Stimulated activated naive CD4-positive, alpha-beta T cell (primary cell): ENCODE data around the gene CFAP90.

ENCODE experiments used
- DNase-seq, 6 experiments: peaks; one replicate each; lab custom pipeline; 2025; lab: John Stamatoyannopoulos, UW

CFAP90 gene

DNA sequence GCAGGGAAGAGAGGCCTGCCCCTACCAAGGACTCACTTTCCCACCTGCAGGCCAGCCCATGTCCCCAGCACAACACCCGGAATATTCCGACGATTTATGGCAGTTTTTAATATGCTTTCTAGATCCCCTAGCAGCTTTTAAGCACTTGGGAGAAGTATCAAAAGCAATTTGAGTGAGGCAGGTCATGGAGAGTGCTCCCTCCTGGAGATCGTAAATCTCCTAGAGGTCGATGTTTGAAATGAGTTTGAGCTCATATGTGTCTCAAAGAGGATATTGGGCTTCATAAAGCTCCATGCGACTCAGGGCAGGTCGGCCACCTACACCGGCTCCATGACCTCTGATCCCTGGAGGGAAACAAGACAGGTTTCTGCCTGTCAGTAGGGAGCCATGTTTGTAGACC lies 27.3 kb downstream of the CFAP90 start:
- DNase-seq: no peak

DNA sequence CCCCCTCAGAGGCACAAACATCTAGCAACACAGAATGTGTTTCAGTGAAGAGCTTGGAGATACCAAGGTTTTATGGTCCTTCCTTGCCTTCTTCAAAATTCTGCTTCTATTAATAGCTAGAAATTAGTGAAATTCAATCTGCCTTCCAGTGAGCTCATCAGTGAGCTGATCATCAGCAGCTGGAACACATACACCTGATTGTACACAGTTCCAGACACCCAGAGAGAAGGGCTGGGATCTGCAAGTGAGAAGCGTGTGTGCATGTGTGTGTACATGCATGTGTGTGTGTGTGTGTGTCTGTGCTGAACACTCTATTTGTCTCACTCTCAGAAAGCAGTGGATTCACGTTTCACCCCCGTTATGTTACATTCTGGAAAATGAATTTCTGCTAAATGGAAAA lies 28.5 kb downstream of the CFAP90 start:
- no peak for DNase-seq

DNA sequence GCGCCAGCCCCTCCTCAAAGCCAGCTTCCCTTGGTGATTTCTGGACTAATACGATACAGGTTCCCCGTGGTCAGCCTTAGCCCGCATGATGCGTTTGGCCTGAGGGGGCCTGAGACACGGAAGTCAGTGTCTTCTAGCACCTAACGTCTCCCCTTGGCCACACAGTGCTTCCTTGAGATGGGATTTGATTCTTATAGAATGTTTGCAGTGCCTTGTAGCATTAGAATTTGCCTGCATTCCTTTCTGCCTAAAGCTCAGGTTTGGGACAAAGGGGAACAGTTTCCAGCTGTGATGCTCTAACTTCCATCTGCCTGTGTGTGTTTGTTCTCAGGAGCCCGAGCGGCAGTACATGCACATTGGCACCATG lies 34.4 kb downstream of the CFAP90 start:
- DNase-seq: no peak

DNA sequence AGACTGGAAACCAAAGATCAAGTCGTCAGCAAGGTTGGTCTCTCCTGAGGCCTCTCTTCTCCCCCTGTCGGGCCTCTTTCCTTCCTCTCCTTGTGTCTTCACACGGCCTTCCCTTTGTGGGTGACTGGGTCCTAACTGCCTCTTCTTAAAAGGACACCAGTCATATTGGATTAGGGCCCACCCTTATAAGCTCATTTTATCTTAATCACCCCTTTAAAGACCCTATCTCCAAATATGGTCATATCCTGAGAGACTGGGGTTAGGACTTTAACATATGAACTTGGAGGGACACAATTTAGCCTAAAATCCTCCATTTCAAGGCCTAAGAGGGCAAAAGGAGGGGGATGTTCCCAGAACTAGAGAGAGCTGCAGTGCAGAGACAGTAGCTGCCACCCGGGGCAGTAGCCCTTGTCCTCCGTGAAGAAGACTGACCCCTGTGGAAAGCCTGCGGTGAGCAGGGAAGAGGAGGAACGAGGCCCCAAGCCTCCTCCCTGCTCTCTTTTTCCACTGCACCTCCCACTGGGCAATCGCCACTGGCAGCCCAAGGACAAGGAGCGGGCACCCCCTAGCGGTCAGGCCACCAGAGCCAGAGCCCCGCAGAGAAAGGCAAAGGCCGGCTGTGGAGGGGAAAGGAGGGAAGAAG lies 34.9 kb downstream of the CFAP90 start:
- DNase-seq: peak in 4 of 6 experiments; percentile 12 to 27 (median 19)

DNA sequence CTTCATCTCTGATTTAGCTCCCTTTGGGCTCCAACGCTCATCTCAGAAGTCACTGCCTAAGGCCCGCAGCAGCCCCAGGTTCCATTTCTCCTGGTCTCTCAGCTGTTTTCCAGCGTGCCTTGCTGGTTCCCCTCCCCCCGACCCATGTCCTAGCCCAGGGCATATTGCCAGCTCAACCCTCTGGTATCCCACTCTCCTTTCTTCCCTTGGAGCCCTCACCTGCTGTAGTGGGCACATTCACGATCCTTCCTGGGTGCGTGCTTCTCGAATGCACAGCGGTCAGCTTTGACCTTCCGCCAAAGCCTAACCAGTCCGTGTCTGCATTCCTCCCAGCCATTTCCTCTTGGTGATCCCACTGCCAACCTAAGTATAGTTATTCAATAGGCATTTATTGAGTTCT lies 36.1 kb downstream of the CFAP90 start:
- DNase-seq: no peak

DNA sequence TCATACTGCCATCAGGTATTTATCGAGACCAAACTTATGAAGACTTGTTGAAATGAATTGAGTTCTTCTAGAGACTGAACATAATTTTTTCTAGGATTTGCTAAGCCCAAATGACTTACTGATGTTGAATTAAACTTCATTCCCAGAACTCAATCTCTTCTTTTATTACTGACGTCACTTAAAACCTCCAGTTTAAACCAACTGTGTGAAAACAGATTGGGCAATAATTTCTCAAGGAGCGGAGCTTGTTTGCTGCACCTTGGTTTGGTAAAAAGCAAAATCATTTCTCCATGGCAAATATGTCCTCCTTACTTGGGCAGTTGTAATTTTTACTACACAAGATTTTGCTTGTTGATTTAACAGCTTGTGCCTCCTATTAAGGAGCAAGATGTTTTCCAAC lies 37.4 kb downstream of the CFAP90 start:
- DNase-seq: no peak

DNA sequence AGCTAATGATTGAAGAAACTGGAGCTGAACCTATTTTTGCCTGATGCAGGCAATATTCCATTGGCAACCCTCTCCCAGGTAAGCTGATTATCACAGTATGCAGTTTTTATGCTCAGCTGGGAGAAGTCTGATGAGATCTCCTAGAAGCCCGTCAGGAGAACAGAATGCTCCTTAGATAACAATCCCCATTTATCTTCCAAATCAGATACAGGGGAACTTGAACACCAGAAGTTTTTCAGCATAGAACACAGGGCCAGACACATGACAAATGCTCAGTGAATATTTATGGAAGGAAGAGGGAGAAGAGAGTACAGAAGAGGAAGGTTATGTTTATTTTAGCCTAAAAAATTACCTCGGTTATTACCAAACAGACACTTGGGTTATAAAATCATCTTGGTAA lies 37.9 kb downstream of the CFAP90 start:
- DNase-seq: no peak

DNA sequence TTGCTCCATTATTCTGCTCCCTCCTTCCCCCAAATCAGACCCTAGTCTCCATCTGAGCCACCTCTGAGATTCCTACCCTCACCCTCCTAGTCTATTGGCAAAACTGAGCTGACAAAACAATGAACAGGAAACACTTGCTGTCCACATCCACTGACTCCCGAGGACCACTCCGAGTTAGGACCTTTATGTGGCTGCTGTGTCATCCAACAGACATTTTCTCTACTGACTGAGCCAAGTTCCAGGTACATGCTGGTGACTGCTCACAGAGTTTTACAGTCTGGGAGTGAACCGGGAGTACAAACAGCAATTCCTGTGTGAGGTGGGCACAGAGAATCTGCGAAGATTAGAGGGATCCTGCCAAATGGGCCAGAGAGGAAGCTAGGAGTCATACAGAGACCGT lies 39.2 kb downstream of the CFAP90 start:
- no peak for DNase-seq

DNA sequence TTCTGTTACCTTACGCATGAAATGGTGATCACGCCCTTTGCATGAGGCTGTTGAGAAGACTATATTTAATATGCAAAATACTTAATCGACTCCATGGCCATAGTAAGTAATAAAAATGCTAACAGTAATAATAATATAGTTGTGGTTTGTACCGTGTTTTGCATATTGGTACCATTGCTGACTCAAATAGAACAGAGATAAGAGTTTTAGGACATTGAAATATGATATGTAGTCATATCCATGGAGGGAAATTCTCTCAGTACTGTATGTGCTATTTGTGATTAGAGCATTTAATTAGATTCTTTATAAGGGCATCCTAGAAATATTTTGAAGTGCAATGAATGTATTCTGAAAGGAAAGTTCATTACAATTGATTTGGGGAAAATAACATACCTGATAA lies 41.9 kb downstream of the CFAP90 start:
- DNase-seq: no peak

DNA sequence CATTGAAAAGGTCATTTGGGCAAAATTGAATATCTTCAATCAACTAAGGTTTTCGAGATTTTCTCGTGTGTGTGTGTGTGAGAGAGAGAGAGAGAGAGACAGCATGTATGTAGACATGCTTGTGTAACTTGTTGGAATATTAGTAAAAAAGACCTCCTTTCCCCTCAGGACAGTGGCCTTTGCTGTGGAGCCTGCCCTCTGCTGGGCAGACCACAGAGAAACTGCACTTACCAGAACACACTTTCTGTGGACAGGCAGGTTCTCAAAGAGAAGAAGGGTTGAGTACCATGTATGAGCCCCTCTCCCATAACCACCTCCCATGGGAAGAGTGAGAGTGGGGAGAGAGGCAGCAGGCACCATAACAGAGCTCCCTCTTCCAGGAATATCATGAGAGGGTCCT lies 45.6 kb downstream of the CFAP90 start:
- DNase-seq: no peak

DNA sequence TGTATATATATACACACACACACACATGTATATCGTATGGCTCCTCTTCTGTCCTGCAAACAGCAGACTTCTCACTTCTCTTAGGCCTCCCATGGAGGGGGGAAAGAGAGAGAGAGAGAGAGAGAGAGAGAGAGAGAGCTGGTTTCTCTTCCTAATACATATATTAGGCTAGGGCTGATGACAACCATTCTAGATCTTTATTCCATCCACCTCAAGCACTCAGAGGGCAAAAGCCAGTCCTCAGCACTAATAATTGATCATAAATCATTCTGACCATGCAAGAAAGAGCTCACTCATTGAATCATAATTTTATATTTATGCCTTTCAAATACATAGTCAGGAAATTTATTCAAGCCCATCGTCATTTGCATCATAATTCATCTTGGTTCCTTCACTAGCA lies 47.0 kb downstream of the CFAP90 start:
- DNase-seq: no peak

DNA sequence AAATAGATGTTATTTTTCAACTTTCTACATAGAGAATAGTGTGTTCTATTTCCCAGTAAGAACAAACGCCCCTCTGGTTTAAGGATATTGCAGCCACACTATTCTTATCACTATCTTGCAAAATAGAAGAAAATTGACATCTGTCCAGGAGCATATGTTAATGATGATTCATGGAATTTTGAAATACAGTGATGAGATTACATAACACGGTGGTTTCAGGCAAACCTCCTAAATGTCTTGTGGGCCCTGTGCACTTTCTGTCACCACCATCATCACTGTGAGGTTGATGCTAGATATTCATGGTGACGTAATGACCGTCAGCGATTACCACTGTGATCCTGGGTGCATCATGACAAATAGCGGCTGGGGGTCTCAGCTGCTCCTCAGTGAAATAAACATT lies 48.1 kb downstream of the CFAP90 start:
- no peak for DNase-seq

DNA sequence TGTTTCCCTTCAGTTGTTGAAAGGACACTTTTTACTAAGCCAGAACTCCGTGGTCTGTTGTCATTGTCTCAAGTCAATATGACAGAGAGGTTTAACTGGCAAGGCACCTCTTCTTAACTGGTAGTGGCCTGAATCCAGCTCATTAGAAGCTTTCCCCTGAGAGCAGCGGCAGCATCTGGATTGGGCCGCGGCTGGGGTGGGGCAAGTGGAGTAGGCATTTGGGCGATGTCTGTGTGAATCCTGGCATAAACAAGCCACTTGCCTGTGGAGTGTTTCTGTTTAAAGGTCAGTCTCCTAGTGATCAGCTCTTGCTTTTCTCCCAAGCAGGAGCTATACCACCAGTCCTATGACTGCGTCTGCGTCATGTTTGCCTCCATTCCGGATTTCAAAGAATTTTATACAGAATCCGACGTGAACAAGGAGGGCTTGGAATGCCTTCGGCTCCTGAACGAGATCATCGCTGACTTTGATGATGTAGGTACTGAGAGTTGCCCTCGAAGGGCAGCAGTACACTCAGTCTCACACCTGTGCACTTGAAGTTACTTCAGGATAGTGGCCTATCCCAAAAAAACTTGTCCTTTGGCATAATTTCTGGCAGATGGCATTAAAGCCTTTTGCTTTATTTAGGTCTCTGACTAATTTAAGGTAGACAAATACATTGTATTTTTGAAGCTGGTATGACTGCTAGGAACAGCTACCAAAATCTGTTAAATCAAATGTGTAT lies 48.9 kb downstream of the CFAP90 start:
- no peak for DNase-seq

DNA sequence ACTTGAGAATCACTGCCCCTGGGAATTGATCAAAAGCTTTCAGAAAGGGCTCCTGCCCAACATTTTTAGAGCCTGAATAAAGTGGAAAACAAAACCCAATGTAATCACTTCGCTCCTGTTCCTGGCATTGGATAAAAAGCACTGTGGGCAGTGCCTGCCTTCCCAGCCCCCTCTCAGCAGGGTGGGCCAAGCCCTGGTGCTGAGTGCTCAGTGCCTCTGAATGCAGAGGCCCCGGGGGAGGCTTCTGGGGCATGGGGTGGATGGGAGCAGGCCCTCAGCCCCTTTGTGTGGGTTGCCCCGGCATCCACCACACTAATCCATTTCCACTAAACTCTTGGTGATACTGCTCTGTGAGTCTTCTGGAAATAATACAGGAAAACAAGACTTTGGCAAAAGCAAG lies 55.6 kb downstream of the CFAP90 start:
- DNase-seq: no peak

DNA sequence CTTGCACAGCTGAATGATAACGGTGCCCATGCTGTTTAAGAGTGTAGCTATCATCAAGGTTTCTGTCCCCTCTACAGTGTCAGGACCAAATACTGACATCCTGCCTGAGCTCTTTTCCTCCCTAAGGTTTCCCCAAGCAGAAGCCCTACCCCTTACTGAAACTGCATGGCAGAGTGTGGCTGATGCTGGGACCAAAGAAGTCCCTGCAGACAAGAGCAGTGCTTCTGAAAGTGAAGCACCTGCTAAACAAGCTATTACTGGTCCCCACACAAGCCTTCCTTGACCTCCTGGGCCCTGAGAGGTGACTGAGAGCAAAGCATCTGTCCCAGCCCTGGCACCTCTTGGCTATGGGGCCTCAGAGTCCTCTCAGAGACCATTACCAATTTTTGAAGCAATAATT lies 56.1 kb downstream of the CFAP90 start:
- no peak for DNase-seq

DNA sequence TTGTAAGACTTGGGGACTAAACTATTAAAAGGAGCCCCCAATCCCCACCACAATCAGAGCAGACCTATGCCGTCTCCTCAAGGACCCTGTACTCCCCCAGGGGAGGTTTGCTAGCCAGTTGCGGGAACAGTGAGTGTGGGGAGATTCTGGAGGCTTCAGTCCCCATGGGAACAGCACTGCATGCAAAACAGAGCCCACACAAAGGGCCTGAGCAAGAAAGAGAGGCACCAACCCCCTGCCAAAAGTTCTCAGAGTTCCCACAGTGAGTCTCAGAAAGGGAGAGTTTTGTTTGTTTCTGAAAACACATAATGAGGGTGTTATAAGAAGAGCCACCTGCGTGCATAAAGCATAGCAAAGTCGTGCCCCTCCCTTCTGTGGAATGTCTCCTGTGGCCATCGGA lies 56.6 kb downstream of the CFAP90 start:
- no peak for DNase-seq

DNA sequence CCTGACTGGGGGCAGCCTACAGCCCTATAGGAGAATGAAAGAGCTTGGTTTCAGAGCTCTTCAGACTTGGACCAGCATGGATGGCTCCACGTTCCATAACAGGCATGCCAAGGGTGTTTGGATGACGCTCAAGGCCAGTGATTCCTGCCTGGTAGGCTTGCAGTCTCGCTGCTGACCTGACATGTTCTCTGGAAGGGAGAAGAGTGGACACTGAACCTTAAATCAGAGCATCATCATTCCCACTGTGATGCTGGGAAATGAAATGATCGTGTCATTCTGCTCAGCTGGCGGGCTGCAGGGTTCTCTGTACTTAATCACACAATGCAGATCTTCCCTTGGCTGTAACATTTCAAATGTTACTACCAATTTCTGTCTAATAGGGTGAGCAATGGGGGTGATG lies 57.0 kb downstream of the CFAP90 start:
- DNase-seq: no peak

DNA sequence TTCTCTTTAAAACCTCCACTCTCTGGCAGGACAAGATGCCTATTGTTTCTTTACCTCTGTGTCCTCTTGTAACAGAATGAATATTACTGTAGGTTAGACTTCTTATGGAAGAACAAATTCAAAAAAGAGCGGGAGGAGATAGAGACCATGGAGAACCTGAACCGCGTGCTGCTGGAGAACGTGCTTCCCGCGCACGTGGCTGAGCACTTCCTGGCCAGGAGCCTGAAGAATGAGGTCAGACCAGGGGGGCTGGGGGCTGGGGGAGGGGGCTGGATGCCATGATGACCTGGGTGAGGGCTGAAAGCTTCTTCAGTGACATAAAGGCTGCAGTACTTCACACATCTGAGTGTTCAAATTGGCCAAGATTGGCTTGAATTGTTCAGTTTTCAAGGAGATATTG lies 61.4 kb downstream of the CFAP90 start:
- no peak for DNase-seq

DNA sequence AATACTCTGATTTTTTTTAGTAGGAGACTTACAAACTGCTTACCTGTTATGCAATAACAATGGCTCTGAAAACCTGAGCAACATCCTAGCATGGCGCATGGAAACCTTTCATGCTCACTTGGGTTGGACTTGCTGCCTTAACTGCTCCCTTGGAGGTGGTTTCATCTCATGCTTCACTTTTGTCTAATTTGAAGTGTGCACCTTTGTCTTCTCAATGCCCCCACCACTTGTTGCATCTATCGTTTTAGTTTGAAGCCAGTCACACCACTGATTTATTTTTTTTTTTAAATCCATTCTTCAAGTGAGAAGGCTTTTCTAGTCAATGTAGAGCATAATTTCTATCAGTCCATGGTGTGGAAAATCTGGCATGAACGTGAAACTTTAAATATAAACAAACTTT lies 63.2 kb downstream of the CFAP90 start:
- no peak for DNase-seq

DNA sequence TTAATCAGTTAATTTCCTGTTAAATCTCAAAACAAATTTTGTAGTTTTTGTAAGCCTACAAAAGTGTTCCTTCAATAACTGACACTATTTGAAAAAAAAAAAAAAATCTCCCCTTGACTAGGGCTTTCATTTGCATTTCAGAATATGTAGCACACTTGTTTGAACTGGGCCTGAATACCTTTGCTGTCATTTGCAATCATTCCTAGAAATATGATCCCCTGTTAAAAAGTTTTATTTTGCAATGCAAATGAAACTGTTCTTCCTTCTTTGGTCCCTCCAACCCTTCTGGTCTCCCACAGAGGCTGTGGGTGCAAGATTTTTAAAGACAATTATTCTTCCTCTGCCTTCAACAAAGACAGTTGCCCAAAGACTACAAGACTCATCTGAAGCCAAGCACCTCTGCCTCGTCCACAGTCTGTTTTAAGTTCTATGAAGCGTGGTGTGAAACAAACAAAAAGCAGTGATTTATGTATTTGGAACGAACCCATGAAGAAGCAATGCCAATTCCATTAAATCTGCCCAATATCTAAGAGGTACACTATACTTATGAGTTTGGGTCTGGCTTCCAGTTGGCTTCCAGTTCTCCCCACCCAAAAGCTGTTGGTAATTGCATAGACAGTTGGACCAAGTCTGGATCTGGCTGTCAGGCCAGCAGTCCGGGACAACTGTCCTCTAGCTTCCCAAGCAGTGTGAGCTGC lies 66.1 kb downstream of the CFAP90 start:
- no peak for DNase-seq

DNA sequence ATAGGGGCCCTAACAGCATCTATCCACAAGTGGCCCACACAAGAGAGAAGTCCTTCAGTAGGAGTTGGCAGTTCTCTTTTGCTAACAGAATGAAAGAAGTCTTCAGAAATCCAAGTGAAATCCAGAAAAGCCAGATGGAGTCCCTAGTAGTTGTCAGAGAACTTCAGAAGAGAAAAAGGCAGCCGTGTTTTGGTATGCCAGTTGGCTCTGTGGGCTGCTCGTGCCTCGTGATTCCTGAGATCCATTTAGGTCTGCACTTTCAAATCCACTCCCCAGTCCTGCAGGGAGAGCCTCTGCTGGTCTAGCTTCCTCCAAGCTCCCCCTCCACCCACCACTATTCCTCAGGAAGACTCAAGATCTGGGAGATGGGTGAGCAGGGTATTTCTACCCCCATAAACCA lies 69.0 kb downstream of the CFAP90 start:
- no peak for DNase-seq
